Parathyroid adenoma (tissue), 2 donors: ENCODE measurements around the gene CAMK1D.

Source experiments
- H2AFZ ChIP-seq: fragments of 300-600 bp; sonication (generic); one replicate; pipeline ENCODE4 v1.7.0; 2017; ENCODE audit warnings: antibody characterized with exemption, mild to moderate bottlenecking
- H3K27ac ChIP-seq: fragments of 300-600 bp; sonication (generic); one replicate; pipeline ENCODE4 v1.7.0; 2017
- H3K27me3 ChIP-seq: fragments of 300-600 bp; sonication (generic); one replicate; pipeline ENCODE4 v1.7.0; 2017; ENCODE audit warnings: low read length; ENCODE audit not compliant: control insufficient read depth, insufficient read depth
- H3K36me3 ChIP-seq: fragments of 300-600 bp; sonication (generic); one replicate; pipeline ENCODE4 v1.7.0; 2017; ENCODE audit warnings: low read length; ENCODE audit not compliant: control insufficient read depth, insufficient read depth
- H3K4me1 ChIP-seq: fragments of 300-600 bp; sonication (generic); one replicate; pipeline ENCODE4 v1.7.0; 2017; ENCODE audit warnings: control low read depth
- H3K4me2 ChIP-seq: fragments of 300-600 bp; sonication (generic); one replicate; pipeline ENCODE4 v1.7.0; 2017; ENCODE audit warnings: low read length
- H3K4me3 ChIP-seq: fragments of 300-600 bp; sonication (generic); one replicate; pipeline ENCODE4 v1.7.0; 2017; ENCODE audit warnings: low read depth, low read length
- H3K79me2 ChIP-seq: fragments of 300-600 bp; sonication (generic); one replicate; pipeline ENCODE4 v1.7.0; 2017; ENCODE audit warnings: control low read depth
- H3K9ac ChIP-seq: fragments of 300-600 bp; sonication (generic); one replicate; pipeline ENCODE4 v1.7.0; 2017; ENCODE audit warnings: mild to moderate bottlenecking
- H3K9me3 ChIP-seq: fragments of 300-600 bp; sonication (generic); one replicate; pipeline ENCODE4 v1.7.0; 2017; ENCODE audit warnings: low read length; ENCODE audit not compliant: control insufficient read depth
- CTCF ChIP-seq: fragments of 300-600 bp; sonication (generic); IDR thresholded peaks from one replicate; pipeline ENCODE4 v1.7.0; 2017; ENCODE audit warnings: antibody characterized with exemption, mild to moderate bottlenecking
- donor health status: primary hyperparathyroidism.

The CAMK1D gene

GRCh38 chr10:12838995-12839927 lies 489.9 kb downstream of the CAMK1D start:
- Histone ChIP-seq H3K4me2 (no peak overlapping the region), H3K27me3 (no peaks in the 10 kb centered on the region), H3K9ac (no peak overlapping the region), H3K79me2 (no peaks in the 10 kb centered on the region), H3K9me3 (no peaks in the 10 kb centered on the region), H2AFZ (no peak overlapping the region), H3K27ac (no peak overlapping the region), H3K36me3 (no peaks in the 10 kb centered on the region), H3K4me3 (no peak overlapping the region), H3K4me1 (no peaks in the 10 kb centered on the region)
- no peak for TF ChIP-seq CTCF

- no peak for TF ChIP-seq CTCF
- Histone ChIP-seq H2AFZ (no peak overlapping the region), H3K27me3 (no peaks in the 10 kb centered on the region), H3K4me1 (no peaks in the 10 kb centered on the region), H3K4me3 (no peak overlapping the region), H3K9me3 (no peaks in the 10 kb centered on the region), H3K36me3 (no peaks in the 10 kb centered on the region), H3K4me2 (no peak overlapping the region), H3K9ac (no peak overlapping the region), H3K27ac (no peak overlapping the region), H3K79me2 (no peaks in the 10 kb centered on the region)
These were observed 490.7 kb downstream of the CAMK1D start for GRCh38 chr10:12839941-12840611.

- H2AFZ ChIP-seq, result no peak overlapping the region
- no peak for TF ChIP-seq CTCF
- H3K9me3 ChIP-seq, result no peaks in the 10 kb centered on the region
- H3K79me2 ChIP-seq, result no peaks in the 10 kb centered on the region
- no peaks in the 10 kb centered on the region for H3K36me3 ChIP-seq
- H3K27me3 ChIP-seq, result no peaks in the 10 kb centered on the region
- no peak overlapping the region for H3K4me2 ChIP-seq
- H3K27ac ChIP-seq, result no peak overlapping the region
- no peak overlapping the region for H3K4me3 ChIP-seq
- no peak overlapping the region for H3K9ac ChIP-seq
- no peaks in the 10 kb centered on the region for H3K4me1 ChIP-seq
These were observed 492.1 kb downstream of the CAMK1D start for GRCh38 chr10:12841426-12841825.

- Histone ChIP-seq H3K4me3 (no peak overlapping the region), H3K9me3 (no peaks in the 10 kb centered on the region), H3K9ac (no peak overlapping the region), H3K4me1 (no peaks in the 10 kb centered on the region), H2AFZ (no peak overlapping the region), H3K79me2 (no peaks in the 10 kb centered on the region), H3K27ac (no peak overlapping the region), H3K27me3 (no peaks in the 10 kb centered on the region), H3K4me2 (no peak overlapping the region), H3K36me3 (no peaks in the 10 kb centered on the region)
- no peak for TF ChIP-seq CTCF
These were observed 492.5 kb downstream of the CAMK1D start for GRCh38 chr10:12841826-12842225.
